GM18870 (cell line): ENCODE measurements around the gene ACP5.
A peak's percentile ranks its signal among the peaks of the same experiment; 100 is the strongest.
"Not testable (repeated sequence)": the region's sequence is repeated elsewhere in the genome, so short reads cannot be mapped to it uniquely, and the experiment has no call there.

Experiments used
- ATAC-seq: cut with Tn5 transposase; IDR thresholded peaks from one replicate; pipeline ENCODE4 v1.9.1; 2021; ENCODE audit warnings: moderate library complexity; ENCODE audit not compliant: unreplicated experiment

The ACP5 gene

DNA sequence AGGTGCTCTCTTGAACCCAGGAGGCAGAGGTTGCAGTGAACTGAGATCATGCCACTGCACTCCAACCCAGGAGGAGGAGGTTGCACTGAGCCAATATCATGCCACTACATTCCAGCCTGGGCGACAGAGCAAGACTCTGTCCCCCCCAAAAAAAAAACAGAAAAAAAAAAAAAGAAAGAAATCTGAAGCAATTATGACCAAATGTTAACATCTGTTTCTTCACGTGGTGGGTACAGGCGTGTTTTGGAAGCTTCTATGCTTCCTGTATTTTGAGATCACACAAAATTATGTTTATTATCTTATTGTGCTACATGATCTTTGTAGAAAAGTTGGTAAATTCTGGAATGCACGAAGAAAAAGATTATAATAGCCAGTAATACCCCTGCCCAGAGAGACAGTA lies 2.7 kb upstream of the ACP5 start:
- ATAC-seq, result no peak

- no peak for ATAC-seq
Measured at GRCh38 chr19:11578258-11579142, 1.1 kb upstream of the ACP5 start.

DNA sequence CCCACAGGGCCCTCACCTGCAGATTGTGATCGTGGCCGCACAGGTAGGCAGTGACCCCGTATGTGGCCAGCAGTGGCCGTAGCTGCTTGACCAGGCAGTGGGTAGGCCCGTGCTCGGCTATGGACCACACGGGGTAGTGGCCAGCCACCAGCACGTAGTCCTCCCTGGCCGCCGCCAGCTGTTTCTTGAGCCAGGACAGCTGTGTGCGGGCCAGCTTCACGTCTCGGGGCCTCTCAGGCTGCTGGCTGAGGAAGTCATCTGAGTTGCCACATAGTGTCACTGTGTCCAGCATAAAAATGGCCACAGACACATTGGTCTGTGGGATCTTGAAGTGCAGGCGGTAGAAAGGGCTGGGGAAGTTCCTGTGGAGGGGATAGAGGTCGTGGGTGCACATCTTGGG lies 1.2 kb downstream of the ACP5 start:
- no peak for ATAC-seq

- ATAC-seq, result no peak
Measured at GRCh38 chr19:11574689-11575088, 2.8 kb downstream of the ACP5 start.

DNA sequence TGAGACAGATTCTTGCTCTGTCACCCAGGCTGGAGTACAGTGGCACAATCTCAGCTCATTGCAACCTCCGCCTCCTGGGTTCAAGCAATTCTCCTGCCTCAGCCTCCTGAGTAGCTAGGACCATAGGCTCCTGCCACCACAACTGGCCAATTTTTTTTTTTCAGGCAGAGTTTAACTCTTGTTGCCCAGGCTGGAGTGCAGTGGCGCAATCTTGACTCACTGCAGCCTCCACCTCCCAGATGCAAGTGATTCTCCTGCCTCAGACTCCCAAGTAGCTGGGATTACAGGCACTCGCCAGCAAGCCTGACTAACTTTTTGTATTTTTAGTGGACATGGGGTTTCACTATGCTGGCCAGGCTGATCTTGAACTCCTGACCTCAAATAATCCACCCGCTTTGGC lies 3.7 kb downstream of the ACP5 start:
- not testable (repeated sequence) for ATAC-seq

GRCh38 chr19:11573354-11573753 lies 4.1 kb downstream of the ACP5 start:
- not testable (repeated sequence) for ATAC-seq

- ATAC-seq, result no peak
Measured at GRCh38 chr19:11570039-11570462, 7.4 kb downstream of the ACP5 start.

GRCh38 chr19:11566164-11566563 lies 11.3 kb downstream of the ACP5 start:
- no peak for ATAC-seq

DNA sequence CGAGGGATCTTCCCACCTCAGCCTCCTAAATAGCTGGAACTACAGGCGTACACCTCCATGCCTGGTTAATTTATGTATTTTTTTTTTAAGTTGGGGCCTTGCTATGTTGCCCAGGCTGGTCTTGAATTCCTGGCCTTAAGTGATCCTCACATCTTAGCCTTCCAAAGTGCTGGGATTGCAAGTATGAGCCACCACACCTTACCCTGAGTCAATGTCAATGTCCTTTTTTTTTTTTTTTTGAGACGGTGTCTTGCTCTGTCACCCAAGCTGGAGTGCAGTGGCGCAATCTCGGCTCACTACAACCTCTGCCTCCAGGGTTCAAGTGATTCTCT lies 11.8 kb downstream of the ACP5 start:
- not testable (repeated sequence) for ATAC-seq

- ATAC-seq, result not testable (repeated sequence)
Measured at GRCh38 chr19:11564082-11564807, 13.2 kb downstream of the ACP5 start.

GRCh38 chr19:11563532-11563931 lies 13.9 kb downstream of the ACP5 start:
- no peak for ATAC-seq

DNA sequence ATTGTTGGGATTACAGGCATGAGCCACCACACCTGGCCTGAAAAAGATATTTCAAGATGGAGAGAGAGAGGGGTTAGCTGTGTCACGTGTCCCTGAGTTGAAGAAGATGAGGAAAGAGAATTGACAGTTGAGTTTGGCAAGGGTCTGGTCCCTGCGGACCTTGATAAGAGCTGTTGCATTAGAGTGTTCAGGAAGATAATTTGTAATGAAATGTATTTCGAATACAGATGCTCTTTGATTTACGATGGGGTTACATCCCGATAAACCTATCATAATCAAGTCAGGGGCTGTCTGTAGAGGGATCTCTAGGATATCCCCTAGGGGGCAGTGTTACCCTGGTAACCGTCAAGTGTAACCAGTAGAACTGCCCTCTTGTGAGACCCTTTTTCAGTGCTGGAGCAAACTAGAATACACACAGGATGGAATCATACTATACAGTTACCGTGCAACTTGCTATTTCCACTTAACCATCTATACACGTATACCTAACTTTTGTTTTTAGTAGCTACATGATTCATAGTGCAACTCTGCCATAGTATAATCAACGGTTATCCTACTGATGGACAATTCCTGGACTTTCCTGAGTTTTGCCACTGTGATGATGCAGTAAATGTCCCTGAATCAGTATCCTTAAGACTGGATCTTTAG lies 16.9 kb downstream of the ACP5 start:
- ATAC-seq, result peak; percentile 35

GRCh38 chr19:11558881-11559828 lies 18.3 kb downstream of the ACP5 start, which contains the start of gene ELOF1:
Gene ELOF1, minus strand, starts transcription at chr19:11559230. Its CDS starts 4,883 bp downstream, at chr19:11554347.
- ATAC-seq, result peak; percentile 72

- no peak for ATAC-seq
Measured at GRCh38 chr19:11556634-11557420, 20.6 kb downstream of the ACP5 start.

DNA sequence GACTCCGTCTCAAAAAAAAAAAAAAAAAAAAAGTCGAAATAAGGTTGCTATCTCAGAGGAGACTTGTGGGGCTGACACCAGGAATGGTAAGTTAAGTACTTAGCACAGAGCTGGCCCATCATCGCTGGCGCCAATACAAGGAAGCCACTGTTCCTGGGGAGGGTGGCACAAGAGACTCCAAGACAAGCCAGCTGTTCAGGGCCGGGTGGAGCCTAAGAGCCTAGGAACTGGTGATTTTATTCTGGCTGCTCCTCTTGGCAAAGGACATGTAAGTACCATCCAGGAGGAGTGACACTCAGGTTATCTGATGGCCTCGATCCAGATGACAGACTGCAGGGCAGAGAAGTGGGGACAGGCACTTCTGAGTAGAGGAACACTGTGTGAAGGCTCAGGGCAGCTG lies 22.2 kb downstream of the ACP5 start:
- ATAC-seq, result no peak

- ATAC-seq, result no peak
Measured at GRCh38 chr19:11554160-11554559, 23.3 kb downstream of the ACP5 start.

GRCh38 chr19:11552666-11553372 lies 24.6 kb downstream of the ACP5 start:
- no peak for ATAC-seq

DNA sequence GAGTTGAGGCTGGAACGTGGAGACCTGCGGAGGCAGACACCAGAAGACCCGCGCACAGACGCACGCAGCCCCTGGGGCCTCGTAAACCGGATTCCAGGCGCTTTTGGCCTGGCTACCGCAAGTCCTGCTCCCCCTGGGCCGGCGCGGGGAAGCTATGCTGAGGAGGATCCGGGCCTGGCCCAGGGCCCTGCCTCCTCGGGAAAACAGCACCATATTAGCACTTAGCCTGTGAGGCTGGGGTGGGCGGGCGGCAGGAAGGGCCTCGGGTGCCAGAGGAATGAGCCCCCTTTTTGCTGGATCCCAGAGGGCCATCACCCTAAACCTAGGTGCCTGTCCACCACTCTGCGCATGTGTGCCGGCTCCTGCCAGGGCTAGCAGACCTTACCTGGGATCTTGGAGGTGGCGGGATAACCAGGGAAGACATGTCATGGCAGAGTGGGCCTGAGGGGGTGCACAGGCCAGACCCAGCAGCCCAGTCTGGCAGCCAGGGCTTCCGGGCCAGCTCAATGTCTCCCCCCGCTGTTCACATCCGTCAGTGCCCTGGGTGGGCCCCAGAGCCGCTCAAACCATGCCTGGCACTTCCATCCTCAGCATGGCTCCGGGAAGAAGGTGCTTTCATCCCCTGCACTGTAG lies 25.7 kb downstream of the ACP5 start:
- ATAC-seq, result no peak

- ATAC-seq, result no peak
Measured at GRCh38 chr19:11550265-11550664, 27.2 kb downstream of the ACP5 start.
